ENCODE data around the gene MAN1C1.
"Not testable (repeated sequence)": the region's sequence is repeated elsewhere in the genome, so short reads cannot be mapped to it uniquely, and the experiment has no call there.

The MAN1C1 gene

DNA sequence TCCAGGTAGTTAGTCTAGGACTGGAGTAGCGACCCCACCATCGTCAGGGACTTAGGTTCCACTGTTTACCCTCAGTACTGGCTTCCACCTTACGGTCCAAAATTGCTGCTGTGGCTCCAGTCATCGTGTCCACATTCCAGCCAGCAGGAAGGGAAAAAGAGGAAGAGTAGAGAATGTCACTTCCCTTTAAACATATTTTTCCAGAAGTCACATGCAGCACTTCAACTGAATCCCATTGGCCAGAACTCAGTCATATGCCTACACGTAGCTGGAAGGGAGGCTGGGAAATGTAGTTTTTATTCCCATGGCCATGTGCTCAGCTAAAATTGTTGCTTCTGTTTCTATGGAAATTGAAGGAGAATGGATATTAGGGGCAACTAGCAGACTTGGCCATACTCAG, 99.3 kb downstream of the MAN1C1 start:
- no peak for DNase-seq (ENCODE audit: low read depth)

DNA sequence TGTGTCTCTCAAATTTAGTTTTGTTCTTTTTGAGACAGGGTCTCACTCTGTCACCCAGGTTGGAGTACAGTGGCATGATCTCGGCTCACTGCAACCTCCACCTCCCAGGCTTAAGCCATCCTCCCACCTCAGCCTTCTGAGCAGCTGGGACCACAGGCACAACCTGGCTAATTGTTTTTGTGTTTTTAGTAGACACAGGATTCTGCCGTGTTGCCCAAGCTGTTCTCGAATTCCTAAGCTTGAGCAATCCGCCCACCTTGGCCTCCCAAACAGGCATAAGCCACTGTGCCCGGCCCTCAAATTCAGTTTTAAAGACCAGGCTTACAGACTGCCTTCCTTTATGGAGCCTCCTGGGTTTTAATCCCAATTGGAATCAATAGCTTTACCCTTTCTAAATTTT, 99.7 kb downstream of the MAN1C1 start:
- DNase-seq (ENCODE audit: low read depth): no peak

DNA sequence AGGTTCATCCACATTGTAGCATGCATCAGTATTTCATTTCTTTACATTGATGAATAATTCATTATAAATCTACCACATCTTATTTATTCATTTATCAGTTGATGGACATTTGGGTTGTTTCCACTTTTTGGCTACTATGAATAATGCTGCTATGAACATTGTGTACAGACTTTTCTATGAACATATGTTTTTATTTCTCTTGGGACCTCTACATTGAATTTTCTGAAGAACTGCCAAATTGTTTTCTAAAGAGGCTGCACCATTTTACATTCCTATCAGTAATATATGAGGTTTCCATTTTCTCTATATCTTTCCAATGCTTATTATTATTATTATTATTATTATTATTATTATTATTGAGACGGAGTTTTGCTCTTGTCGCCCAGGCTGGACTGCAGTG, 102.1 kb downstream of the MAN1C1 start:
- DNase-seq (ENCODE audit: low read depth): peak; percentile 55

- no peak for DNase-seq (ENCODE audit: low read depth)
These were observed 104.0 kb downstream of the MAN1C1 start for GRCh38 chr1:25720624-25721023.

GRCh38 chr1:25723250-25723880, 106.8 kb downstream of the MAN1C1 start:
- DNase-seq (ENCODE audit: low read depth): no peak

DNA sequence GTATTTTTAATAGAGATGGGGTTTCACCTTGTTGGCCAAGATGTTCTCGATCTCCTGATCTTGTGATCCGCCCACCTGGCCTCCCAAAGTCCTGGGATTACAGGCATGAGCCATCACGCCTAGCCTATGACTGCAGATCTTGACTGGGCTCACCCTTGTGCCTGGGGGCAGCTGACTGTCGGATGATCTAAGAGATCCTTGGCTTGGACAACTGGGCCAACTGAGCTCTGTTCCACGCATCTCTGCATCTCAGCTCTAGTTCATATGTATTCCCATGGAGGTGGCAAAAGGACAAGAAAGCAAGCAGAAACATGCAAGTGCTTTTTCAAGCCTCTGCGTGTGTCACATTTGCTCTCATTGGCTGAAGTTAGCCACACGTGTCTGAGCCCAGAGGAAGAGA, 107.6 kb downstream of the MAN1C1 start:
- DNase-seq (ENCODE audit: low read depth): no peak

DNA sequence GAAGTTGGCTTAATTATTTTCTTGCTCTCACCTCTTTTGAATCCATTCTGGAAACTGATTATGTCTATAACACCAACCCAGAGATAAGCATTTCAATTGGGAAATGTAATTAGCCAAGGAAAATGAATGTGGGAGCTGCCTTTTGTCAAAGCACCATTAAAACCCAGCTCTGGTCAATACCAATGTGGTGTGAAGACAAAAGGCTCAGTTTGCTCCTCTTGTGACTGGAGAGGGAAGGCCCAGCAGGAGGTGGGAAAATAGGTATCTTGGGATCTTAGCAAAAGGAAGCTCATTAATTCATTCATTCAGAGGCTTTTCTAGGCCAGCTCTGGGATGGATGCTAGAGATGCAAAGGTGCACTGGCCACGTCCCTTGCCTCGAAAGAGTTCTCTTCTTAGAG, 108.4 kb downstream of the MAN1C1 start:
- no peak for DNase-seq (ENCODE audit: low read depth)

DNA sequence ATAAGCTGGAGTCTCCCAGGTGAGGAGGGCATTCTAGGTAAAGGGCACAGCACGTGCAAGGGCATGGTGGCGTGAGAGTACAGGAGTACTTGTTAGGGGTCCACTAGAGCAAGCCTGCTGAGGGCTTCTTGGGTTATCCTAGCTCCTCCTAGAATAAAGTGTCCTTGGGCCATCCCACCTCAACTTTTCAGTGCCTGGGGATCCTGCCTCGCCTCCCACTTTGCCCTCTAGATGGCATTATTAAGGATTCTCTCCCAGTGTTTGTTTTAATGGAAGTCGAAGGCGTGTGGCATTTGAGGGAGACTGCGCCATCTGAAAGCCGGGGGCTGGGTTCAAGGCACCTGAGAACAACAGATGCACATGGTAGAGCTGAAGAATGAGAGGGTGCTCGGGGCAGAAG, 108.9 kb downstream of the MAN1C1 start:
- DNase-seq (ENCODE audit: low read depth): no peak

- peak; percentile 43 for DNase-seq (ENCODE audit: low read depth)
These were observed 110.5 kb downstream of the MAN1C1 start for GRCh38 chr1:25727088-25727487.

- DNase-seq (ENCODE audit: low read depth): peak; percentile 32
These were observed 111.2 kb downstream of the MAN1C1 start for GRCh38 chr1:25727635-25728286.

- no peak for DNase-seq (ENCODE audit: low read depth)
These were observed 111.8 kb downstream of the MAN1C1 start for GRCh38 chr1:25728301-25728935.

DNA sequence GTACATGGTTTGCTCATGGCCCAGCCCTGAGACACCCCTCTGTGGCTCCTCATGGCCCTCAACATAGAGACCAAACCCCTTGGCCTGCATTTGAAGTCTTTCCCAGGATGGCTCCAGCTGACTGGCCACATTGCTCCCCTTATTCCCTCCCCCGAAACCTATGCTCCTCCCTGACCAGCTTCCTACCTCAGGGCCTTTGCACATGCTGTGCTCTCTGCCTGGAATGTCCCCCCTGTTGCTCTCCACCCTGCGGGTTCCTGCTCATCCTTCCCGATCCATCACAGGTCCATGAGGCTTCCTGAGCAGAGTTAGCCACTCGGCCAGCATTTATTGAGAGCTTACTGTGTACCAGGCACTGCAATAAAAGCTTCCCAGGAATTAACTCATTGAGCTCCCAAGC, 112.5 kb downstream of the MAN1C1 start:
- no peak for DNase-seq (ENCODE audit: low read depth)

DNA sequence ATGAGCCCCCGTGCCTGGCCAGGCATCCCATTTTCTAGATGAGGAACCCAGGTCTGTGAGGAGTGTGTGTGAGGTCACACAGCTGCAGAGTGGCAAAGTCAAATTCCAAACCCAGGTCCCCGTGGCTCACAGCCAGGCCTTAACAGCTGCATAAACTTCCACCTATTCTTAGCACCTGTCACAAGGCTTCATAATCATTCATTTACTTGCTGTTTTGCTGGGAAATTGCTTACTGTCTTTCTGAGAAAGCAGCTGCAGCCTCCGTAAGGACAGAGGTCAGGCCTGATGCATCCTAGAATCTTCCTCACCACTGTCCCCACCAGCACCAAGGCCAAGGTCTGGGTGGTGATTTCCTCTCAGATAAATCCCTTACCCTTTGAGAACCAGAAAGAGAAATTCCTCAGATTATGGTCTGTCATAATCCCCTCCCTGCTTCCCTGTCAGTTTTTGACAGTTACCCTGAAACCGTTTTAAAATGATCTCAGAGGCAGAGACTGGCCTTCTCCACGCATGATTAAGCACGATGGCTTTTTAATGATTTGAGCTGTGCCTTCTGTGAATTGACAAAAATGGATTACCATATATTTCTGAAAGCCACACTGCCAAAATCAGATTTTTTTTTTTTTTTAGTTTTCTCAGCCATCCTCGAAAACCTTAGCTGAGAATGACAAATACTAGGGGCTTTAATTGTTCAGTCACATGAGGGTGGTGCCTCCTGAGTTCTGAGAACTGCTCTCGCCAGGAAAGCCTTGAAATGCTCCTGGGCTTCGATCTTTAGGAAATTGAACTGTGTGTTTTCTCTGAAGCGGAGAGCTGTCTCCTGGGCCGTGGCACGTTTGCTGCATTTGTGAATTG, 113.4 kb downstream of the MAN1C1 start:
- no peak for DNase-seq (ENCODE audit: low read depth)

DNA sequence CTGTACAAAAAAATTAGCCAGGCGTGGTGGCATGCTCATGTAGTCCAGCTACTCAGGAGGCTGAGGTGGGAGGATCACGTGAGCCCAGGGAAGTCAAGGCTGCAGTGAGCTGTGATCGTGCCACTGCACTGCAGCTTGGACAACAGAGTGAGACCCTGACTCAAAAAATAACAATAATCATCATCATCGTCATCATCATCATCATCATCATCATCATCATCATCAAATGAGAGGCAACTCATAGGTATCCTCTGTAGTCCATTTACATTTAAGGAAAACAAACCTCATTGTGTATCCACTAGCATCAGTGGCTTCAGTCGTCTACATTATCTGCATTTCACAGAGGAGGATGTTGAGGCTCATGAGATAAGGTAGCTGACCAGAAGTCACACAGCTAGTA, 114.6 kb downstream of the MAN1C1 start:
- DNase-seq (ENCODE audit: low read depth): no peak

DNA sequence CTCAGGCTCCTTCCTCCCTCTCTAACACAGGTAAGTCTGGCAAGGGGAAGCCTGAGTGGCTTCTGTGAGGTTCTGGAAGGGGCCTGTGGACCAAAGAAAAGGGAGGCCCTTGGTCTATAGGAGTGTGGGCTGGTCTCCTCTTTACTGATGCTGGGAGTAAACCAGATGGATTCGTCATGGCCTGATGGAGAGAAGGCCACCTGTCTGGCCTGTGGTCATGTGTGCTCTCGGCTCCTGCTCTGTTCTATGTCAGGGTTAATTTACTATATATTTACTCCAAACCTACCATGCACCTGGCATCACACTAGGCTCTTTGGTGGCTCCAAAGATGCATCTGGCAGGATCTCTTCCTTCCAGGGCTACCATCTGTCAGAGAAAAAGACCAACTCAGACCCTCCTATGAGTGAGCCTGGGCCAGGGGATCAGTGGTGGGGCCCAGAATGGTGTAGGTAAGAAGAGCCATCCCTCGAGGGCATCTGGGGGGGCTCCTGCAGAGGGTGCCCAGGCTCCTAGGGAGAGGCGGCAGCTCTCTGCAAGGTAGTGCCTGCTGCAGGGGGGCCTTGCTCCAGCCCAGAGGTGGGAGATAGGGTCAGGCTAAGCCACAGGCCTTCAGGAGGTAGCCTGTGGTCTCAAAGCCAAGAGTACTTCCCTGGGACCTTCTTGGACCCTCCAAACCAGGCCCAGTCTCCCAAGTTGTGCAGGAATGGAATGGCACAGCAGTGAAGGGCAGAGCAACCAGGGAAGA, 115.2 kb downstream of the MAN1C1 start:
- no peak for DNase-seq (ENCODE audit: low read depth)

GRCh38 chr1:25732821-25733220, 116.2 kb downstream of the MAN1C1 start:
- DNase-seq (ENCODE audit: low read depth): no peak

DNA sequence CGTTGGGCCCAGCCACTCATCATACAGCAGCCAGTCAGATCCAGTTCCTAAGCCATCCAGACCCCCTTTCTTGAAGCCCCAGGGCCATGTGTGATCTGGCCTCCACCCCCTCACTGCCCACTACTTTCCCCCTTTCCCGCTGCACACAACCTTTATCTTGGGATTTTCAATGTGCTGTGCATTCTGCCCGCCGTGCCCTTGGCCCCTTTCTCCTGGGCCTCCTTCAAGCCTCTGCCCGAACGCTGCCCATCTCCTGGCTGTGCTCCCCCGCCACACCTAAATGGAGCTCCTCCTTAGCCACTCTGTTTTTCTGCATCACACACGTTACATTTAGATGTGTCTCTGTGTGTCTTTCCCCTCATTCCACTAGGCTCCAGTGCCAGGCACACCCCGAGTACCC, 116.7 kb downstream of the MAN1C1 start:
- no peak for DNase-seq (ENCODE audit: low read depth)

DNA sequence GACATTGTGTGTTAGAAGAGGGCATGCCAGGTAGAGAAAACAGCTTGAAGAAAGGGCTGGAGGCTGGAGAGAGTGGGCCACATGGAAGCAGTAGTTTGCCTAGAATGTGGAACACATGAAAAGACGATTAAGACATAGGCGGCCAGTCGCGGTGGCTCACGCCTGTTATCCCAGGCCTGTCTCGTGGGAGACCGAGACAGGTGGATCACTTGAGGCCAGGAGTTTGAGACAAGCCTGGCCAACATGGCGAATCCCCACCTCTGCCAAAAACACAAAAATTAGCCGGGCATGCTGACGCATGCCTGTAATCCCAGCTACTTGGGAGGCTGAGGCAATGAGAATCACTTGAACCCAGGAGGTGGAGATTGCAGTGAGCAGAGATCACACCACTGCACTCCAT, 118.4 kb downstream of the MAN1C1 start:
- not testable (repeated sequence) for DNase-seq (ENCODE audit: low read depth)

DNA sequence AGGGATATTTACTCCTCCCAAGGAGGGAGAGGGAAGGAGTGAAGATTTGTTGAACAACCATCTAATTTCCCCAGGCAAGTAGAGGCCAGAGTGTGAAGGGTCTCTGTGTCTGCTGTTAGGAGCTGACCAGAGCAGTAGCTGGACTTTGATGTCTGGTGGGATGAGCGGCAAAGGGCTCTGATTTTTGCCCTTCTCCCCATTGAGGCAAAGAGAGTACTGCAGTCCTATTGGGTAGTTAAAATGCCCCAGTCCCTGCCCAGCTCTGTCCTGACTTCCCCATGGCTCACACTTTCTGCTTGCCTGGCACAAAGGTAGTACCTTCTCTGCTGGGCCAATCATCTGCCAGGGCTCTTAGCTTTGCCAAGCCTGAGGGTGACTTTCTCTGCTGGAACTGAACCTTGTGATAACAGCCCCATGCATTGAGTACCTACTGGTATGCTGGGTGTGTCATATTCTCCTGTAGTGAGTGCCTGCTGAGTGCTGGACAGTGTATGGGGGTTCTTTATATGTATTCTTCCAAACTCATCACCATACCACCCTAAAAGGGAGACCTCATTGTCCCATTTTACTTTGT, 119.5 kb downstream of the MAN1C1 start:
- no peak for DNase-seq (ENCODE audit: low read depth)

- peak; percentile 20 for DNase-seq (ENCODE audit: low read depth)
These were observed 120.5 kb downstream of the MAN1C1 start for GRCh38 chr1:25737130-25737529.

- DNase-seq (ENCODE audit: low read depth): no peak
These were observed 121.9 kb downstream of the MAN1C1 start for GRCh38 chr1:25738499-25738898.

GRCh38 chr1:25739341-25739740, 122.8 kb downstream of the MAN1C1 start:
- no peak for DNase-seq (ENCODE audit: low read depth)

Data from fibroblast of gingiva (primary cell).